GM12878 (cell line): ENCODE measurements around the gene CFAP90. TPM values are rescaled to one million over a fixed set of nuclear protein-coding genes. Genes with fewer than 3 reads are reported as not detected.

ENCODE experiments used
- ATAC-seq: fragments of 200-7000 bp; cut with Tn5 transposase; 3 replicates; pipeline ENCODE4 v1.9.1; 2020; ENCODE audit warnings: mild to moderate bottlenecking, moderate library complexity
- BruUV-seq: library from RNA; stranded (reverse); fragments of 400-500 nt; replicated peaks from 2 replicates; lab custom pipeline; 2021; lab: Mats Ljungman, UMichigan
- CTCF ChIA-PET: fragments of 300-600 bp; sonication (Branson Sonifier 250); formaldehyde crosslinking; extraction: SDS; loops from one replicate; lab custom pipeline; 2021; ENCODE audit warnings: inconsistent platforms; lab: Yijun Ruan, JAX
- POLR2A ChIA-PET: fragments of 350-600 bp; formaldehyde crosslinking; extraction: SDS; loops from one replicate; lab custom pipeline; 2021; ENCODE audit warnings: inconsistent platforms; lab: Charles Lee
- RAD21 ChIA-PET: fragments of 300-600 bp; sonication (Branson Sonifier 250); formaldehyde crosslinking; loops from one replicate; lab custom pipeline; 2023; ENCODE audit warnings: antibody characterized with exemption; ENCODE audit not compliant: unreplicated experiment; lab: Charles Lee
- SMC1A ChIA-PET: fragments of 300-600 bp; sonication (Branson Sonifier 250); formaldehyde crosslinking; loops from one replicate; lab custom pipeline; 2023; ENCODE audit not compliant: unreplicated experiment, uncharacterized antibody; lab: Charles Lee
- DNase-seq: peaks from one replicate; pipeline ENCODE4 v3.0.0-alpha.2; 2011; ENCODE audit warnings: low read depth, low spot score
- FAIRE-seq: peaks from 3 replicates; lab custom pipeline; 2011; peaks lifted over from hg19 to GRCh38; lab: Jason Lieb, UNC
- H2AFZ ChIP-seq: 2 replicates; pipeline ENCODE4 v1.6.0; 2011; ENCODE audit warnings: low read depth, low read length, control low read depth; ENCODE audit not compliant: control insufficient read depth
- H3K27ac ChIP-seq: 2 replicates; pipeline ENCODE4 v1.5.1; 2011; ENCODE audit warnings: control low read depth; ENCODE audit not compliant: control insufficient read depth, insufficient read depth
- H3K27me3 ChIP-seq, 2 experiments: replicated peaks in 1 of 2; 2 replicates each; pipeline versions ENCODE4 v1.6.0 to v1.6.1; 2011; ENCODE audit warnings: low read length in 1 of 2; ENCODE audit not compliant: control insufficient read depth in 2 of 2, insufficient read depth in 2 of 2
- H3K36me3 ChIP-seq, 2 experiments: 2 replicates each; pipeline ENCODE4 v1.5.1; 2011; ENCODE audit warnings: low read length in 1 of 2; ENCODE audit not compliant: control insufficient read depth in 2 of 2, insufficient read depth in 2 of 2
- H3K4me1 ChIP-seq: 2 replicates; pipeline ENCODE4 v1.6.1; 2011; ENCODE audit warnings: mild to moderate bottlenecking, low read length, moderate library complexity, mixed read lengths; ENCODE audit not compliant: control insufficient read depth, insufficient read depth
- H3K4me2 ChIP-seq: 2 replicates; pipeline ENCODE4 v1.6.0; 2011; ENCODE audit warnings: control low read depth; ENCODE audit not compliant: control insufficient read depth, insufficient read depth
- H3K4me3 ChIP-seq: fragments of 200-600 bp; sonication (generic); 2 replicates; pipeline ENCODE4 v1.5.1; 2016
- H3K79me2 ChIP-seq: 2 replicates; pipeline ENCODE4 v1.6.0; 2011; ENCODE audit warnings: low read length; ENCODE audit not compliant: control insufficient read depth, insufficient read depth
- H3K9ac ChIP-seq: 2 replicates; pipeline ENCODE4 v1.8.0; 2011; ENCODE audit warnings: low read length, control low read depth, mixed read lengths; ENCODE audit not compliant: control insufficient read depth, insufficient read depth
- H3K9me3 ChIP-seq: replicated peaks from 3 replicates; pipeline ENCODE4 v1.5.1; 2011; ENCODE audit warnings: mild to moderate bottlenecking, low read length; ENCODE audit not compliant: control insufficient read depth, insufficient read depth
- H4K20me1 ChIP-seq: 2 replicates; pipeline ENCODE4 v1.6.0; 2011; ENCODE audit not compliant: control insufficient read depth, insufficient read depth
- CTCF ChIP-seq, 3 experiments: IDR thresholded peaks in 2 of 3; conservative IDR thresholded peaks in 1 of 3; 2 replicates each; pipeline ENCODE4 v1.5.1; 2011; ENCODE audit warnings: low read depth in 3 of 3, low read length in 3 of 3, mild to moderate bottlenecking in 3 of 3, control low read depth in 2 of 3, moderate library complexity in 2 of 3, inconsistent platforms in 1 of 3, mixed read lengths in 1 of 3; ENCODE audit not compliant: control insufficient read depth in 2 of 3, insufficient read depth in 1 of 3; ENCODE audit errors: extremely low read depth in 1 of 3
- E4F1 ChIP-seq: fragments of 450-650 bp; IDR thresholded peaks from 2 replicates; pipeline ENCODE4 v1.6.1; 2018; ENCODE audit warnings: borderline replicate concordance, mild to moderate bottlenecking; ENCODE audit not compliant: partially characterized antibody
- RAD21 ChIP-seq: IDR thresholded peaks from 2 replicates; pipeline ENCODE4 v1.6.1; 2011; ENCODE audit warnings: mild to moderate bottlenecking, low read depth, low read length, moderate library complexity; ENCODE audit not compliant: insufficient read depth
- RELB ChIP-seq: fragments of 450-650 bp; IDR thresholded peaks from 2 replicates; pipeline ENCODE4 v1.6.1; 2017; ENCODE audit warnings: low read depth, mild to moderate bottlenecking, moderate library complexity
- REST ChIP-seq: IDR thresholded peaks from 2 replicates; pipeline ENCODE4 v1.6.1; 2012; ENCODE audit warnings: mild to moderate bottlenecking, low read depth, low read length
- SMC3 ChIP-seq: IDR thresholded peaks from 2 replicates; pipeline ENCODE4 v1.6.1; 2011; ENCODE audit warnings: low read length, improper control_type of control experiment, borderline replicate concordance
- WGBS: methylation state at CpG from one replicate; pipeline ENCODE4 v1.1.6; 2016; ENCODE audit warnings: low lambda C conversion rate; ENCODE audit not compliant: insufficient replicate concordance, insufficient coverage; ENCODE audit errors: missing lambda C conversion rate; 5-methylcytosine and 5-hydroxymethylcytosine counted together
- in situ Hi-C: fragments of 300-500 bp; cut with MboI; formaldehyde crosslinking; loops from 9 replicates; pipeline ENCODE4 v1.14.3; 2018; ENCODE audit warnings: mixed read lengths
- intact Hi-C: fragments of 100-400 bp; cut with micrococcal nuclease; formaldehyde crosslinking; loops from one replicate; pipeline ENCODE4 v1.14.2; 2022; ENCODE audit not compliant: unreplicated experiment
- polyA plus RNA-seq, 11 experiments: library from polyadenylated mRNA; depleted of rRNA in 4 of 11; unstranded in 6 of 11; stranded (reverse) in 5 of 11; fragments of >200 nt; fragmentation: Nextera tagmentation in 4 of 11; fragmentation: Illumina TruSeq in 1 of 11; extraction: Ambion mirVana in 4 of 11; extraction: Trizol in 1 of 11; gene quantifications; 1 replicate in 1 of 11; 2 replicates in 10 of 11; pipeline versions ENCODE4 v1.2.1 to v1.2.3, GENCODE V29; 2011 to 2016; ENCODE audit warnings: inconsistent platforms in 2 of 11, missing spikeins in 2 of 11, low read depth in 1 of 11
- total RNA-seq, 4 experiments: library from RNA; depleted of rRNA in 3 of 4; stranded (reverse); fragments of >200 nt in 3 of 4; fragmentation: Illumina TruSeq in 1 of 4; extraction: Trizol in 1 of 4; gene quantifications; 2 replicates each; pipeline versions ENCODE4 v1.2.1 to v1.2.3, GENCODE V29; 2013 to 2021

Gene CFAP90
- total and polyA plus RNA-seq, 10 of the 15 experiments (the other 5 are each of a cell fraction or from before 2014, with no cell fraction given), result not detected

- 24% methylated on average over 2 of the region's 2 CpGs for WGBS
- in situ Hi-C loops, result no loop called here
- no peaks in the 10 kb centered on the region; the same call in 2 of the 3 replicates for H3K9me3 ChIP-seq
- no peak overlapping the region for H2AFZ ChIP-seq
- RAD21 ChIA-PET, result no interaction called here
- H3K4me2 ChIP-seq, result no peak overlapping the region
- H3K36me3 ChIP-seq, result no peaks in the 10 kb centered on the region
- no peak for FAIRE-seq
- no peaks in the 10 kb centered on the region for H3K4me1 ChIP-seq
- no peaks in the 10 kb centered on the region for H4K20me1 ChIP-seq
- POLR2A ChIA-PET, result no interaction called here
- no peaks in the 10 kb centered on the region for H3K79me2 ChIP-seq
- H3K9ac ChIP-seq, result no peak overlapping the region
- H3K27ac ChIP-seq, result no peak overlapping the region
- no peaks in the 10 kb centered on the region for H3K27me3 ChIP-seq
- SMC1A ChIA-PET, result interaction anchor here (1.2 to 1.5 kb wide), 2 partner anchors 39 to 44 kb away, joined by 3 to 4 read pairs; no protein-coding TSS in a partner anchor
- no peak overlapping the region for H3K4me3 ChIP-seq
- BruUV-seq, result no TSS peak
- CTCF ChIA-PET, result interaction anchor here (3.5 kb wide), 1 partner anchor 10 kb away, joined by 29 read pairs; no protein-coding TSS in a partner anchor
- intact Hi-C loops, result no loop called here
- TF ChIP-seq SMC3 (peak; percentile 43; the same call in 1 of the 2 replicates), RELB (no peak), RAD21 (peak; percentile 42), E4F1 (no peak), REST (no peak), CTCF (IDR thresholded peaks at IDR 0.05 in 2 of 3, conservative IDR thresholded peaks at IDR 0.05 in 1 of 3; ENCODE audit: control insufficient read depth in 2 of 3, extremely low read depth in 1 of 3, insufficient read depth in 1 of 3, low read depth in 3 of 3, low read length in 3 of 3) (peak; percentile 32 to 42 (median 36); a peak in 4 of 6 replicates)
- ATAC-seq, result peak; percentile 58
- no peak for DNase-seq
These were observed 45.6 kb downstream of the CFAP90 start for GRCh38 chr5:7805379-7805778.
